Panc1 (cell line): ENCODE measurements around the gene CKB. TPM values are rescaled to one million over a fixed set of nuclear protein-coding genes. Genes with fewer than 3 reads are reported as not detected.
A peak's percentile ranks its signal among the peaks of the same experiment; 100 is the strongest.

Source experiments
- ATAC-seq: fragments of 200-7000 bp; cut with Tn5 transposase; 2 replicates; pipeline ENCODE4 v1.9.1; 2020; ENCODE audit warnings: mild to moderate bottlenecking, moderate library complexity
- BruUV-seq: library from RNA; stranded (reverse); fragments of 400-500 nt; replicated peaks from 2 replicates; lab custom pipeline; 2021; lab: Mats Ljungman, UMichigan
- CTCF ChIA-PET: fragments of 300-600 bp; sonication (Branson Sonifier 250); formaldehyde crosslinking; loops from one replicate; lab custom pipeline; 2022; ENCODE audit warnings: antibody characterized with exemption; lab: Charles Lee
- POLR2A ChIA-PET: fragments of 300-600 bp; sonication (Branson Sonifier 250); formaldehyde crosslinking; loops from one replicate; lab custom pipeline; 2022; ENCODE audit warnings: antibody characterized with exemption; lab: Charles Lee
- DNase-seq: peaks from one replicate; pipeline ENCODE4 v3.0.0-alpha.2; 2010; ENCODE audit warnings: low read depth, low spot score
- H3K27ac ChIP-seq: 2 replicates; pipeline ENCODE4 v1.5.1; 2011; ENCODE audit warnings: mild to moderate bottlenecking, low read length, inconsistent platforms
- H3K27me3 ChIP-seq: fragments of 200-500 bp; sonication (Bioruptor generic); 2 replicates; pipeline ENCODE4 v1.6.0; 2014; ENCODE audit warnings: low read length, inconsistent platforms; ENCODE audit not compliant: control insufficient read depth, insufficient read depth
- H3K36me3 ChIP-seq: fragments of 200-500 bp; sonication (Bioruptor generic); 2 replicates; pipeline ENCODE4 v1.5.1; 2014; ENCODE audit warnings: inconsistent platforms, mild to moderate bottlenecking, low read length, moderate library complexity; ENCODE audit not compliant: control insufficient read depth, insufficient read depth
- H3K4me1 ChIP-seq: 2 replicates; pipeline ENCODE4 v1.5.1; 2011; ENCODE audit warnings: inconsistent platforms, mild to moderate bottlenecking, low read length, moderate library complexity; ENCODE audit not compliant: control insufficient read depth, insufficient read depth
- H3K4me3 ChIP-seq, 2 experiments: 2 replicates each; pipeline ENCODE4 v1.5.1; 2011 to 2012; ENCODE audit warnings: low read depth in 2 of 2, low read length in 2 of 2, mild to moderate bottlenecking in 2 of 2, inconsistent platforms in 1 of 2, moderate library complexity in 1 of 2
- H3K9me3 ChIP-seq: fragments of 200-500 bp; sonication (Bioruptor generic); 2 replicates; pipeline ENCODE4 v1.5.1; 2014; ENCODE audit warnings: low read depth, mild to moderate bottlenecking, inconsistent platforms, low read length, moderate library complexity; ENCODE audit not compliant: control insufficient read depth, insufficient read depth
- POLR2AphosphoS5 ChIP-seq: IDR thresholded peaks from 2 replicates; pipeline ENCODE4 v1.6.1; 2012; ENCODE audit warnings: mild to moderate bottlenecking, low read depth, low read length, moderate library complexity
- SIN3A ChIP-seq: IDR thresholded peaks from 2 replicates; pipeline ENCODE4 v1.6.1; 2012; ENCODE audit warnings: low read depth, mild to moderate bottlenecking, low read length, moderate library complexity, borderline replicate concordance; ENCODE audit not compliant: insufficient read depth
- TCF7L2 ChIP-seq: IDR thresholded peaks from 2 replicates; pipeline ENCODE4 v1.6.1; 2011; ENCODE audit warnings: mild to moderate bottlenecking, low read depth, low read length, inconsistent platforms
- in situ Hi-C: cut with HindIII; loops from 2 replicates; pipeline ENCODE4 v1.10.0; 2016; ENCODE audit warnings: low sequenced_read_pairs, low pct_unique_long_range_greater_than_20kb
- intact Hi-C: fragments of 100-400 bp; cut with micrococcal nuclease; formaldehyde crosslinking; loops from one replicate; pipeline ENCODE4 v1.10.0; 2022; ENCODE audit not compliant: unreplicated experiment
- total RNA-seq: library from RNA; stranded (reverse); gene quantifications from one replicate; pipeline ENCODE4 v1.2.1, GENCODE V29; 2021; ENCODE audit not compliant: unreplicated experiment
- TF ChIP-seq, protein P1 (sequence below), 2 experiments: IDR thresholded peaks; 2 replicates each; pipeline ENCODE4 v1.6.1; 2011 to 2012; ENCODE audit warnings: low read depth in 2 of 2, control low read depth in 1 of 2, low read length in 1 of 2, mild to moderate bottlenecking in 1 of 2, moderate library complexity in 1 of 2; ENCODE audit not compliant: insufficient read depth in 1 of 2
- TF ChIP-seq, protein P2 (sequence below): fragments of 450-650 bp; IDR thresholded peaks from 2 replicates; pipeline ENCODE4 v1.5.1; 2017; ENCODE audit warnings: mild to moderate bottlenecking

CKB gene
- total RNA-seq, 1 experiment from 2014 or later: 436 TPM

DNA sequence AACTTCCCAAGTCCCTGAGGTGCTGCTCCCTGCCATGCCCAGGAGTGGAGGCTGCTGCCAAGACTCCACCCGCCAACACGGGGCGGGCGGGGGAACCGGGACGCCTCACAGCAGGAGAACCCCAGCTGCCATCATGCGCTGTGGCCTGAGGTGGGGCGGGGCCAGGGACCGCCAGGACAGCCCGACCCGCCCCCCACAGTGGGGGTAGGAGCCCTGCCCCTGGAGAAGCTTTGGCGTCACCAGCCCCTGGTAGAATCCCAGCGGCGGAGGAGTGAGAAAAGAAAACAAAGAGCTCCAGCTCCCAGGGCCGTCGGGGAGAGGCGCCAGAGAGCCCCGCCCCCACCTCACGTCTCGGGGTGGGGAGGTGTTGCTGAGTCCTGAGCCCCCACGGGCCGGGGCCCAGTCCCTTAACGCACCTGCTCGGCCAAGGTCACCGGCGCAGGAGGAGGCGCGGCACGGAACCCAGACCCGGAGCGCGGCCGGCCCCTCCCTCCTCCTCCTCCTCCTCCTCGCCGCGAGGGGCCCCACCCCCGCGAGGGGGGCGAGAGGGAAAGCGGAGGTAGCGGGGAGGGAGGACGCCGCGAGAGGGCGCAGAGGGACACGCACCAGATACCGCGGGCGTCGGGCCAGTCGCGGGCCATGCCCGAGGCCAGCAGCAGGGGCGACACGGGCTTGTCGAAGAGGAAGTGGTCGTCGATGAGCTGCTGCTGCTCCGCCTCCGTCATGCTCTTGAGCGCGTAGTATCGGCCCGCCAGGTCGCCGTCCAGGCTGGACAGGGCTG lies 1.8 kb downstream of the CKB start:
- H3K36me3 ChIP-seq: no peaks in the 10 kb centered on the region; the same call in 1 of the 2 replicates
- intact Hi-C loops (no loop called here), in situ Hi-C loops (no loop called here)
- ChIA-PET CTCF (interaction anchor here (0.5 to 1.4 kb wide), 2 partner anchors 26 to 98 kb away, joined by 3 to 4 read pairs; no protein-coding TSS in a partner anchor), POLR2A (interaction anchor here (0.7 kb wide), 1 partner anchor 37 kb away, joined by 3 read pairs; no protein-coding TSS in a partner anchor)
- no peaks in the 10 kb centered on the region for H3K9me3 ChIP-seq
- H3K4me1 ChIP-seq: peaks cover 50% of the 10 kb centered on the region
- peak overlapping the region; percentile 80; the same call in 1 of the 2 replicates for H3K27ac ChIP-seq
- ATAC-seq (peak; percentile 24), DNase-seq (no peak)
- H3K4me3 ChIP-seq: peak overlapping the region; percentile 48 to 50
- no peaks in the 10 kb centered on the region for H3K27me3 ChIP-seq
- no TSS peak for BruUV-seq
- TF ChIP-seq TCF7L2: no peak
- TF ChIP-seq, protein P1, sequence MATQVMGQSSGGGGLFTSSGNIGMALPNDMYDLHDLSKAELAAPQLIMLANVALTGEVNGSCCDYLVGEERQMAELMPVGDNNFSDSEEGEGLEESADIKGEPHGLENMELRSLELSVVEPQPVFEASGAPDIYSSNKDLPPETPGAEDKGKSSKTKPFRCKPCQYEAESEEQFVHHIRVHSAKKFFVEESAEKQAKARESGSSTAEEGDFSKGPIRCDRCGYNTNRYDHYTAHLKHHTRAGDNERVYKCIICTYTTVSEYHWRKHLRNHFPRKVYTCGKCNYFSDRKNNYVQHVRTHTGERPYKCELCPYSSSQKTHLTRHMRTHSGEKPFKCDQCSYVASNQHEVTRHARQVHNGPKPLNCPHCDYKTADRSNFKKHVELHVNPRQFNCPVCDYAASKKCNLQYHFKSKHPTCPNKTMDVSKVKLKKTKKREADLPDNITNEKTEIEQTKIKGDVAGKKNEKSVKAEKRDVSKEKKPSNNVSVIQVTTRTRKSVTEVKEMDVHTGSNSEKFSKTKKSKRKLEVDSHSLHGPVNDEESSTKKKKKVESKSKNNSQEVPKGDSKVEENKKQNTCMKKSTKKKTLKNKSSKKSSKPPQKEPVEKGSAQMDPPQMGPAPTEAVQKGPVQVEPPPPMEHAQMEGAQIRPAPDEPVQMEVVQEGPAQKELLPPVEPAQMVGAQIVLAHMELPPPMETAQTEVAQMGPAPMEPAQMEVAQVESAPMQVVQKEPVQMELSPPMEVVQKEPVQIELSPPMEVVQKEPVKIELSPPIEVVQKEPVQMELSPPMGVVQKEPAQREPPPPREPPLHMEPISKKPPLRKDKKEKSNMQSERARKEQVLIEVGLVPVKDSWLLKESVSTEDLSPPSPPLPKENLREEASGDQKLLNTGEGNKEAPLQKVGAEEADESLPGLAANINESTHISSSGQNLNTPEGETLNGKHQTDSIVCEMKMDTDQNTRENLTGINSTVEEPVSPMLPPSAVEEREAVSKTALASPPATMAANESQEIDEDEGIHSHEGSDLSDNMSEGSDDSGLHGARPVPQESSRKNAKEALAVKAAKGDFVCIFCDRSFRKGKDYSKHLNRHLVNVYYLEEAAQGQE (IDR thresholded peaks at IDR 0.05; ENCODE audit: insufficient read depth in 1 of 2, low read depth in 2 of 2, low read length in 1 of 2): no peak
- TF ChIP-seq, protein P2, sequence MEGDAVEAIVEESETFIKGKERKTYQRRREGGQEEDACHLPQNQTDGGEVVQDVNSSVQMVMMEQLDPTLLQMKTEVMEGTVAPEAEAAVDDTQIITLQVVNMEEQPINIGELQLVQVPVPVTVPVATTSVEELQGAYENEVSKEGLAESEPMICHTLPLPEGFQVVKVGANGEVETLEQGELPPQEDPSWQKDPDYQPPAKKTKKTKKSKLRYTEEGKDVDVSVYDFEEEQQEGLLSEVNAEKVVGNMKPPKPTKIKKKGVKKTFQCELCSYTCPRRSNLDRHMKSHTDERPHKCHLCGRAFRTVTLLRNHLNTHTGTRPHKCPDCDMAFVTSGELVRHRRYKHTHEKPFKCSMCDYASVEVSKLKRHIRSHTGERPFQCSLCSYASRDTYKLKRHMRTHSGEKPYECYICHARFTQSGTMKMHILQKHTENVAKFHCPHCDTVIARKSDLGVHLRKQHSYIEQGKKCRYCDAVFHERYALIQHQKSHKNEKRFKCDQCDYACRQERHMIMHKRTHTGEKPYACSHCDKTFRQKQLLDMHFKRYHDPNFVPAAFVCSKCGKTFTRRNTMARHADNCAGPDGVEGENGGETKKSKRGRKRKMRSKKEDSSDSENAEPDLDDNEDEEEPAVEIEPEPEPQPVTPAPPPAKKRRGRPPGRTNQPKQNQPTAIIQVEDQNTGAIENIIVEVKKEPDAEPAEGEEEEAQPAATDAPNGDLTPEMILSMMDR: peak; percentile 79
- peak; percentile 37; the same call in 1 of the 2 replicates for TF ChIP-seq SIN3A
- peak; percentile 60 for TF ChIP-seq POLR2AphosphoS5

DNA sequence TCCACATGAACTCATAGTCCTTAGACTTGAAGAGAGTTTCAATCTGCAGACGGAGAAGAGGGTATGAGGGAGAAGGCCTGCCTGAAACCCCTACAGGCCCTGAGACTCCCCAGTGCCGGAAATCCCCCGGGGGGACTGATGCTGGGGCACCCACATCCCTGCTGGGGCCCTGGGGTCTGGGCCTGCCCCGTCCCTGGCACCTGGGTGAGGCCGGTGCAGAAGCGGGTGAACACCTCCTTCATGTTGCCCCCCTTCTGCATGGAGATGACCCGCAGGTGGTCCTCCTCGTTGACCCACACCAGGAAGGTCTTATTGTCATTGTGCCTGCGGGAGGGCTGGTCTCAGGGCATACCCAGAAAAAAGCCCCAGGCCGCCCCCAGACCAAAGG lies 2.4 kb downstream of the CKB start:
- in situ Hi-C loops (no loop called here), intact Hi-C loops (no loop called here)
- Histone ChIP-seq H3K27ac (peak overlapping the region; percentile 80; the same call in 1 of the 2 replicates), H3K9me3 (no peaks in the 10 kb centered on the region), H3K27me3 (no peaks in the 10 kb centered on the region), H3K36me3 (no peaks in the 10 kb centered on the region; the same call in 1 of the 2 replicates), H3K4me1 (peaks cover 47% of the 10 kb centered on the region), H3K4me3 (peak overlapping the region; percentile 48 to 50)
- POLR2A ChIA-PET: no interaction called here
- CTCF ChIA-PET: interaction anchor here (1.4 kb wide), 1 partner anchor 27 kb away, joined by 3 read pairs; no protein-coding TSS in a partner anchor
- no peak for ATAC-seq
- DNase-seq: no peak
- BruUV-seq: no TSS peak
- TF ChIP-seq POLR2AphosphoS5 (no peak), TCF7L2 (no peak)
- TF ChIP-seq, protein P1 (IDR thresholded peaks at IDR 0.05; ENCODE audit: insufficient read depth in 1 of 2, low read depth in 2 of 2, low read length in 1 of 2): no peak
